Left lobe of liver (tissue), 2 donors: ENCODE results near the gene CDHR2. TPM values are rescaled to one million over a fixed set of nuclear protein-coding genes. Genes with fewer than 3 reads are reported as not detected.
"Not testable (repeated sequence)": the region's sequence is repeated elsewhere in the genome, so short reads cannot be mapped to it uniquely, and the experiment has no call there.

Experiments used
- ATAC-seq: fragments of 200-7000 bp; cut with Tn5 transposase; one replicate; pipeline ENCODE4 v1.9.1; 2020; ENCODE audit warnings: mild to moderate bottlenecking, moderate library complexity
- DNase-seq: peaks from one replicate; pipeline ENCODE4 v3.0.0-alpha.2; 2020; ENCODE audit warnings: low spot score
- total RNA-seq: library from RNA; stranded (reverse); gene quantifications from one replicate; pipeline ENCODE4 v1.2.1, GENCODE V29; 2021
- donor health status: DM: no; HTN: no; CAD: no; lungs with moderate emphysema.
- donor health status: DM: no; HTN: yes; CAD: no.

The CDHR2 gene
- total RNA-seq, 1 donor from 2014 or later, result 87.3 TPM

- not testable (repeated sequence) for DNase-seq, ATAC-seq
Observed at GRCh38 chr5:176591667-176592066, 42.5 kb downstream of the CDHR2 start.

- ATAC-seq (no peak), DNase-seq (no peak)
Observed at GRCh38 chr5:176592573-176592972, 43.4 kb downstream of the CDHR2 start.

- DNase-seq, result no peak
Observed at GRCh38 chr5:176593273-176593869, 44.2 kb downstream of the CDHR2 start.

GRCh38 chr5:176594554-176594953, 45.4 kb downstream of the CDHR2 start:
- ATAC-seq, result no peak
- no peak for DNase-seq

More at GRCh38 chr5:176593273-176593869, 44.2 kb downstream of the CDHR2 start:
- ATAC-seq, result no peak

GRCh38 chr5:176595386-176595943, 46.3 kb downstream of the CDHR2 start:
- ATAC-seq, result no peak
- no peak for DNase-seq

- DNase-seq (no peak), ATAC-seq (no peak)
Observed at GRCh38 chr5:176596069-176596644, 47.0 kb downstream of the CDHR2 start.

- ATAC-seq (peak; percentile 88), DNase-seq (peak; percentile 61)
Observed at GRCh38 chr5:176596689-176597416, 47.7 kb downstream of the CDHR2 start.

GRCh38 chr5:176597417-176598389, 48.6 kb downstream of the CDHR2 start:
- no peak for DNase-seq
- no peak for ATAC-seq

GRCh38 chr5:176599749-176600430, 50.7 kb downstream of the CDHR2 start:
- not testable (repeated sequence) for ATAC-seq

GRCh38 chr5:176601901-176602482, 52.9 kb downstream of the CDHR2 start:
- DNase-seq, result no peak
- no peak for ATAC-seq

More at GRCh38 chr5:176599749-176600430, 50.7 kb downstream of the CDHR2 start:
- DNase-seq, result not testable (repeated sequence)

GRCh38 chr5:176603091-176603490, 53.9 kb downstream of the CDHR2 start:
- ATAC-seq, result no peak
- no peak for DNase-seq

- no peak for DNase-seq
- no peak for ATAC-seq
Observed at GRCh38 chr5:176606032-176606431, 56.9 kb downstream of the CDHR2 start.

- no peak for DNase-seq
- no peak for ATAC-seq
Observed at GRCh38 chr5:176606875-176607274, 57.7 kb downstream of the CDHR2 start.

- DNase-seq, result no peak
- ATAC-seq, result no peak
Observed at GRCh38 chr5:176608142-176608705, 59.1 kb downstream of the CDHR2 start.

- no peak for DNase-seq
- ATAC-seq, result no peak
Observed at GRCh38 chr5:176608937-176609723, 60.0 kb downstream of the CDHR2 start.

GRCh38 chr5:176609724-176610434, 60.7 kb downstream of the CDHR2 start, which contains the start of gene GPRIN1:
TSS of gene GPRIN1 (minus strand) at chr5:176610156. CDS start at chr5:176599834, 10,322 bp downstream.
- ATAC-seq, result peak; percentile 85
- DNase-seq, result peak; percentile 56

- ATAC-seq (no peak), DNase-seq (no peak)
Observed at GRCh38 chr5:176610435-176610773, 61.3 kb downstream of the CDHR2 start.

- ATAC-seq (peak; percentile 65), DNase-seq (peak; percentile 63)
Observed at GRCh38 chr5:176611435-176611834, 62.3 kb downstream of the CDHR2 start.
